Measurements from ENCODE around the gene RPS19BP1.

RPS19BP1 gene

DNA sequence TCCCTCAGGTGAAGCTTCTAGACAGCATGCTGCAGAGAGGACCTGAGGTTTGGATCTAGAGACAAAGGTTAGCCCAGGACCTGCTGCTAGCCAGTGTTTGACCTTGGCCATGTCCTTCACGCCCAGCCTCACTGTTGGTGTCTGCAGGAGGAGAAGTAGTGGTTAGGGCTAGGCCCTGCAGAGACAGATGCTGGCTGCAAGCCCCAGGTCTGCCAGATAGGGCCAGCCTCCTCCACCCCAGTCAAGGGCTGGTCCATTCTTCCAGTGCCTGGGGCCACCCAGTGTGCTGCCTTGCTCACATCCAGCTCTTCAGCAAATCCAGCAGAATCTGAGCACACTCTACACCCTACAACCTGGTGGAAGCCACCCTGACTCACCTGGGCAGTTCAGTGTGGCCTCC lies 52.0 kb downstream of the RPS19BP1 start:
- Histone ChIP-seq H3K4me1 (ENCODE audit: insufficient read depth, low read length) (peaks cover 5% of the 10 kb centered on the region), H3K4me3 (ENCODE audit: low read length) (no peak overlapping the region), H3K9me3 (ENCODE audit: low read length) (no peaks in the 10 kb centered on the region), H2AFZ (ENCODE audit: low read depth, low read length) (no peak overlapping the region), H3K36me3 (ENCODE audit: insufficient read depth, low read length) (no peaks in the 10 kb centered on the region), H3K27me3 (ENCODE audit: insufficient read depth, low read length) (no peaks in the 10 kb centered on the region)

DNA sequence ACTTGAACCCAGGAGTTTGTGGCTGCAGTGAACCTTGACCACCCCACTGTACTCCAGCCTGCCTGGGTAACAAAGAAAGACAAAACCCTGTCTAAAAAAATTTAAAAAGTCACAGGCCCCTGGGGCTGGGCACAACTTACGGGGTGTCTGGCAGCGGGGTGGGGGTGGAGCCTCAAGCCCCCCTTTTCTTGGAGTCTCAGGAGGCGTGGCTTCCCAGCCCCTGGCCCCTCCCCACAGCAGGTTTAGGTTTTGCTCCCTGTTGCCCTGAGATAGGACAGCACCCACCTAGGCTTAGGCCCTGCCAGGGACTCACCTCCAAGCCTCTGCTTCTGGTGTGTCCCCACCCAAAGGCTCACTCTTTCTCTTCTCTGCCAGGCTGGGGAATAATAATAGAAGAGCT lies 53.3 kb downstream of the RPS19BP1 start:
- H3K9me3 ChIP-seq (ENCODE audit: low read length): no peaks in the 10 kb centered on the region
- no peak overlapping the region for H2AFZ ChIP-seq (ENCODE audit: low read depth, low read length)
- H3K27me3 ChIP-seq (ENCODE audit: insufficient read depth, low read length): no peaks in the 10 kb centered on the region
- no peak overlapping the region for H3K4me3 ChIP-seq (ENCODE audit: low read length)
- peaks cover 10% of the 10 kb centered on the region for H3K4me1 ChIP-seq (ENCODE audit: insufficient read depth, low read length)
- H3K36me3 ChIP-seq (ENCODE audit: insufficient read depth, low read length): no peaks in the 10 kb centered on the region

All from neuron (in vitro differentiated cells).